H1 (cell line): ENCODE data around the gene ZFP3.
"Not testable (repeated sequence)": the region's sequence is repeated elsewhere in the genome, so short reads cannot be mapped to it uniquely, and the experiment has no call there.

ENCODE experiments used
- CBX5 ChIP-seq: fragments of 300-800, 300-1000 bp; sonication (generic); IDR thresholded peaks from 2 replicates; pipeline ENCODE4 v1.7.1; 2016; ENCODE audit warnings: antibody characterized with exemption, low read length, low read depth
- CEBPB ChIP-seq: IDR thresholded peaks from 2 replicates; pipeline ENCODE4 v1.6.1; 2012; ENCODE audit warnings: low read depth, low read length
- EP300 ChIP-seq, 2 experiments: IDR thresholded peaks; 1 replicate in 1 of 2; 2 replicates in 1 of 2; pipeline ENCODE4 v1.6.1; 2011 to 2012; ENCODE audit warnings: low read depth in 2 of 2, low read length in 2 of 2, mild to moderate bottlenecking in 2 of 2, borderline replicate concordance in 1 of 2, inconsistent platforms in 1 of 2, moderate library complexity in 1 of 2
- EZH2 ChIP-seq: fragments of 200-600 bp; sonication (generic); IDR thresholded peaks from 2 replicates; pipeline ENCODE4 v1.7.1; 2012; ENCODE audit warnings: low read depth, mild to moderate bottlenecking, moderate library complexity, low read length, inconsistent platforms; ENCODE audit not compliant: severe bottlenecking
- JUND ChIP-seq: IDR thresholded peaks from 2 replicates; pipeline ENCODE4 v1.6.1; 2011; ENCODE audit warnings: mild to moderate bottlenecking, improper control_type of control experiment, low read length
- TF ChIP-seq, protein P1 (sequence below), 3 experiments: IDR thresholded peaks; 1 replicate in 2 of 3; 2 replicates in 1 of 3; pipeline versions ENCODE4 v1.5.1 to v1.6.1; 2011; ENCODE audit warnings: low read length in 3 of 3, mild to moderate bottlenecking in 3 of 3, inconsistent platforms in 2 of 3, low read depth in 1 of 3, moderate library complexity in 1 of 3; ENCODE audit not compliant: insufficient read depth in 1 of 3; ENCODE audit errors: control extremely low read depth in 1 of 3
- TF ChIP-seq, protein P2 (sequence below): fragments of 300-600 bp; sonication (generic); IDR thresholded peaks from 2 replicates; pipeline ENCODE4 v1.7.1; 2012; ENCODE audit warnings: low read length, moderate library complexity, mild to moderate bottlenecking, inconsistent platforms; ENCODE audit not compliant: insufficient replicate concordance

DNA sequence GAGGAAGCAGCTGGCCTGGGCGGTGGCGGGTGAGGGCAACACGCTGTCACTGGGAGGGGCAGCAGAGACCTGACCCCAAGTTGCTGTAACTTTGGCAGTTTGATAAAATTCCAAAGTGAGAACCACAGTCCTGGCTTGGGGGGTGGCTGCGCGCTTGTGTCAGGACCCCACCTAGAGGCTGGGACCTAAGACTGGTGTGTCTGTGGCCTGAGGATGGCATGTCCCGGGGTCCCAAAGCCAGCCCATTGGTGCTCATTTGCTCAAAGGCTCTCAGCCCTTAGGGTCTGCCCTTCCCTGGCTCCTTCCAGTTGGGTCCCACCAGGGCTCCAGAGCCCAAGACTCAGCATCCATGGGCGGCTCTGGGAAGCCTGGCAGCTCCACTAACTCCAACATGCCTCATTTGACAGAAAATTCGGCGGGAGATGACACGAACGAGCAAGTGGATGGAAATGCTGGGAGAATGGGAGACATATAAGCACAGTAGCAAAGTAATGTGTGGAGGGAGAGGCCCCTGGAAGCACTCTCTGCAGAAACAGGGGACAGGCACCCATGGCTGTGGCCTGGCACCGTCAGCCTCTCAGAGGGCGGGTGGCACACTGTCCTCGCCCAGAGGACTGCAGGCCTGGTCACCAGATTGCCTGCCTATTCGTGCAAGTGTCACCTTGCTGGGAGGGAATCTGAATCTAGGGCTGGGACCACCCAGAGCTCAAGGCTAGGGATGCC, 54.4 kb downstream of the ZFP3 start:
- not testable (repeated sequence) for TF ChIP-seq JUND; CEBPB; EP300 (IDR thresholded peaks at IDR 0.05; ENCODE audit: borderline replicate concordance in 1 of 2, low read depth in 2 of 2, low read length in 2 of 2); CBX5; EZH2
- TF ChIP-seq, protein P1, sequence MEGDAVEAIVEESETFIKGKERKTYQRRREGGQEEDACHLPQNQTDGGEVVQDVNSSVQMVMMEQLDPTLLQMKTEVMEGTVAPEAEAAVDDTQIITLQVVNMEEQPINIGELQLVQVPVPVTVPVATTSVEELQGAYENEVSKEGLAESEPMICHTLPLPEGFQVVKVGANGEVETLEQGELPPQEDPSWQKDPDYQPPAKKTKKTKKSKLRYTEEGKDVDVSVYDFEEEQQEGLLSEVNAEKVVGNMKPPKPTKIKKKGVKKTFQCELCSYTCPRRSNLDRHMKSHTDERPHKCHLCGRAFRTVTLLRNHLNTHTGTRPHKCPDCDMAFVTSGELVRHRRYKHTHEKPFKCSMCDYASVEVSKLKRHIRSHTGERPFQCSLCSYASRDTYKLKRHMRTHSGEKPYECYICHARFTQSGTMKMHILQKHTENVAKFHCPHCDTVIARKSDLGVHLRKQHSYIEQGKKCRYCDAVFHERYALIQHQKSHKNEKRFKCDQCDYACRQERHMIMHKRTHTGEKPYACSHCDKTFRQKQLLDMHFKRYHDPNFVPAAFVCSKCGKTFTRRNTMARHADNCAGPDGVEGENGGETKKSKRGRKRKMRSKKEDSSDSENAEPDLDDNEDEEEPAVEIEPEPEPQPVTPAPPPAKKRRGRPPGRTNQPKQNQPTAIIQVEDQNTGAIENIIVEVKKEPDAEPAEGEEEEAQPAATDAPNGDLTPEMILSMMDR (IDR thresholded peaks at IDR 0.05; ENCODE audit: control extremely low read depth in 1 of 3, insufficient read depth in 1 of 3, low read depth in 1 of 3, low read length in 3 of 3), result not testable (repeated sequence)
- TF ChIP-seq, protein P2, sequence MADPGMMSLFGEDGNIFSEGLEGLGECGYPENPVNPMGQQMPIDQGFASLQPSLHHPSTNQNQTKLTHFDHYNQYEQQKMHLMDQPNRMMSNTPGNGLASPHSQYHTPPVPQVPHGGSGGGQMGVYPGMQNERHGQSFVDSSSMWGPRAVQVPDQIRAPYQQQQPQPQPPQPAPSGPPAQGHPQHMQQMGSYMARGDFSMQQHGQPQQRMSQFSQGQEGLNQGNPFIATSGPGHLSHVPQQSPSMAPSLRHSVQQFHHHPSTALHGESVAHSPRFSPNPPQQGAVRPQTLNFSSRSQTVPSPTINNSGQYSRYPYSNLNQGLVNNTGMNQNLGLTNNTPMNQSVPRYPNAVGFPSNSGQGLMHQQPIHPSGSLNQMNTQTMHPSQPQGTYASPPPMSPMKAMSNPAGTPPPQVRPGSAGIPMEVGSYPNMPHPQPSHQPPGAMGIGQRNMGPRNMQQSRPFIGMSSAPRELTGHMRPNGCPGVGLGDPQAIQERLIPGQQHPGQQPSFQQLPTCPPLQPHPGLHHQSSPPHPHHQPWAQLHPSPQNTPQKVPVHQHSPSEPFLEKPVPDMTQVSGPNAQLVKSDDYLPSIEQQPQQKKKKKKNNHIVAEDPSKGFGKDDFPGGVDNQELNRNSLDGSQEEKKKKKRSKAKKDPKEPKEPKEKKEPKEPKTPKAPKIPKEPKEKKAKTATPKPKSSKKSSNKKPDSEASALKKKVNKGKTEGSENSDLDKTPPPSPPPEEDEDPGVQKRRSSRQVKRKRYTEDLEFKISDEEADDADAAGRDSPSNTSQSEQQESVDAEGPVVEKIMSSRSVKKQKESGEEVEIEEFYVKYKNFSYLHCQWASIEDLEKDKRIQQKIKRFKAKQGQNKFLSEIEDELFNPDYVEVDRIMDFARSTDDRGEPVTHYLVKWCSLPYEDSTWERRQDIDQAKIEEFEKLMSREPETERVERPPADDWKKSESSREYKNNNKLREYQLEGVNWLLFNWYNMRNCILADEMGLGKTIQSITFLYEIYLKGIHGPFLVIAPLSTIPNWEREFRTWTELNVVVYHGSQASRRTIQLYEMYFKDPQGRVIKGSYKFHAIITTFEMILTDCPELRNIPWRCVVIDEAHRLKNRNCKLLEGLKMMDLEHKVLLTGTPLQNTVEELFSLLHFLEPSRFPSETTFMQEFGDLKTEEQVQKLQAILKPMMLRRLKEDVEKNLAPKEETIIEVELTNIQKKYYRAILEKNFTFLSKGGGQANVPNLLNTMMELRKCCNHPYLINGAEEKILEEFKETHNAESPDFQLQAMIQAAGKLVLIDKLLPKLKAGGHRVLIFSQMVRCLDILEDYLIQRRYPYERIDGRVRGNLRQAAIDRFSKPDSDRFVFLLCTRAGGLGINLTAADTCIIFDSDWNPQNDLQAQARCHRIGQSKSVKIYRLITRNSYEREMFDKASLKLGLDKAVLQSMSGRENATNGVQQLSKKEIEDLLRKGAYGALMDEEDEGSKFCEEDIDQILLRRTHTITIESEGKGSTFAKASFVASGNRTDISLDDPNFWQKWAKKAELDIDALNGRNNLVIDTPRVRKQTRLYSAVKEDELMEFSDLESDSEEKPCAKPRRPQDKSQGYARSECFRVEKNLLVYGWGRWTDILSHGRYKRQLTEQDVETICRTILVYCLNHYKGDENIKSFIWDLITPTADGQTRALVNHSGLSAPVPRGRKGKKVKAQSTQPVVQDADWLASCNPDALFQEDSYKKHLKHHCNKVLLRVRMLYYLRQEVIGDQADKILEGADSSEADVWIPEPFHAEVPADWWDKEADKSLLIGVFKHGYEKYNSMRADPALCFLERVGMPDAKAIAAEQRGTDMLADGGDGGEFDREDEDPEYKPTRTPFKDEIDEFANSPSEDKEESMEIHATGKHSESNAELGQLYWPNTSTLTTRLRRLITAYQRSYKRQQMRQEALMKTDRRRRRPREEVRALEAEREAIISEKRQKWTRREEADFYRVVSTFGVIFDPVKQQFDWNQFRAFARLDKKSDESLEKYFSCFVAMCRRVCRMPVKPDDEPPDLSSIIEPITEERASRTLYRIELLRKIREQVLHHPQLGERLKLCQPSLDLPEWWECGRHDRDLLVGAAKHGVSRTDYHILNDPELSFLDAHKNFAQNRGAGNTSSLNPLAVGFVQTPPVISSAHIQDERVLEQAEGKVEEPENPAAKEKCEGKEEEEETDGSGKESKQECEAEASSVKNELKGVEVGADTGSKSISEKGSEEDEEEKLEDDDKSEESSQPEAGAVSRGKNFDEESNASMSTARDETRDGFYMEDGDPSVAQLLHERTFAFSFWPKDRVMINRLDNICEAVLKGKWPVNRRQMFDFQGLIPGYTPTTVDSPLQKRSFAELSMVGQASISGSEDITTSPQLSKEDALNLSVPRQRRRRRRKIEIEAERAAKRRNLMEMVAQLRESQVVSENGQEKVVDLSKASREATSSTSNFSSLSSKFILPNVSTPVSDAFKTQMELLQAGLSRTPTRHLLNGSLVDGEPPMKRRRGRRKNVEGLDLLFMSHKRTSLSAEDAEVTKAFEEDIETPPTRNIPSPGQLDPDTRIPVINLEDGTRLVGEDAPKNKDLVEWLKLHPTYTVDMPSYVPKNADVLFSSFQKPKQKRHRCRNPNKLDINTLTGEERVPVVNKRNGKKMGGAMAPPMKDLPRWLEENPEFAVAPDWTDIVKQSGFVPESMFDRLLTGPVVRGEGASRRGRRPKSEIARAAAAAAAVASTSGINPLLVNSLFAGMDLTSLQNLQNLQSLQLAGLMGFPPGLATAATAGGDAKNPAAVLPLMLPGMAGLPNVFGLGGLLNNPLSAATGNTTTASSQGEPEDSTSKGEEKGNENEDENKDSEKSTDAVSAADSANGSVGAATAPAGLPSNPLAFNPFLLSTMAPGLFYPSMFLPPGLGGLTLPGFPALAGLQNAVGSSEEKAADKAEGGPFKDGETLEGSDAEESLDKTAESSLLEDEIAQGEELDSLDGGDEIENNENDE, result not testable (repeated sequence)
